Measurements from ENCODE around the gene HBZ.

DNA sequence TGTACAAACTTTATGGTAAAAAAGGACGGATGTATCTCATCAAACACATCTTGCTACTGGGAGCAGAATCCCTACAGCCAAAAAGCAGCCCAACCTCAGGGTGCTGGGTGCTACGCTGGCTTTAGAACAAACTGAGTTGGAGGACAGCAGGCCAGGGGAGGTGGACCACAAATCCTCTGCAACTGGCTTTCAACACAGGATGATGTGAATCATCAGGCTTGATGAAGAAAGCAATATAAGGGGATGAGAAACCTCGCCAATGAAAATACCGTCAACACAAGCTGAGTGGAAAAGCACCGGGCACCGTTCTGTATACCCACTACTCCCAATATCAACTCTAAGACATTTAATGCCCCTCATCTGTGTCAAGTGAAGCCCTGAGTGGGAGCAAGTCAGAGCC, 42.1 kb downstream of the HBZ start:
- no peak for TF ChIP-seq POLR2AphosphoS5 (IDR thresholded peaks at IDR 0.05; ENCODE audit: low read depth, low read length)
- TF ChIP-seq, protein P1, sequence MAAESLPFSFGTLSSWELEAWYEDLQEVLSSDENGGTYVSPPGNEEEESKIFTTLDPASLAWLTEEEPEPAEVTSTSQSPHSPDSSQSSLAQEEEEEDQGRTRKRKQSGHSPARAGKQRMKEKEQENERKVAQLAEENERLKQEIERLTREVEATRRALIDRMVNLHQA (CRISPR knock-in tag; IDR thresholded peaks at IDR 0.05): no peak
- no peak for TF ChIP-seq MAFK (conservative IDR thresholded peaks at IDR 0.05 in 1 of 2, IDR thresholded peaks at IDR 0.05 in 1 of 2; ENCODE audit: low read length in 2 of 2)
- TF ChIP-seq, protein P2, sequence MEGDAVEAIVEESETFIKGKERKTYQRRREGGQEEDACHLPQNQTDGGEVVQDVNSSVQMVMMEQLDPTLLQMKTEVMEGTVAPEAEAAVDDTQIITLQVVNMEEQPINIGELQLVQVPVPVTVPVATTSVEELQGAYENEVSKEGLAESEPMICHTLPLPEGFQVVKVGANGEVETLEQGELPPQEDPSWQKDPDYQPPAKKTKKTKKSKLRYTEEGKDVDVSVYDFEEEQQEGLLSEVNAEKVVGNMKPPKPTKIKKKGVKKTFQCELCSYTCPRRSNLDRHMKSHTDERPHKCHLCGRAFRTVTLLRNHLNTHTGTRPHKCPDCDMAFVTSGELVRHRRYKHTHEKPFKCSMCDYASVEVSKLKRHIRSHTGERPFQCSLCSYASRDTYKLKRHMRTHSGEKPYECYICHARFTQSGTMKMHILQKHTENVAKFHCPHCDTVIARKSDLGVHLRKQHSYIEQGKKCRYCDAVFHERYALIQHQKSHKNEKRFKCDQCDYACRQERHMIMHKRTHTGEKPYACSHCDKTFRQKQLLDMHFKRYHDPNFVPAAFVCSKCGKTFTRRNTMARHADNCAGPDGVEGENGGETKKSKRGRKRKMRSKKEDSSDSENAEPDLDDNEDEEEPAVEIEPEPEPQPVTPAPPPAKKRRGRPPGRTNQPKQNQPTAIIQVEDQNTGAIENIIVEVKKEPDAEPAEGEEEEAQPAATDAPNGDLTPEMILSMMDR (CRISPR knock-in tag; IDR thresholded peaks at IDR 0.05): no peak
- no peak for TF ChIP-seq SNRNP70 (IDR thresholded peaks at IDR 0.05; ENCODE audit: low read depth, low read length)
- no peak for TF ChIP-seq CHD4 (IDR thresholded peaks at IDR 0.05; ENCODE audit: borderline replicate concordance, low read length)
- TF ChIP-seq ZNF446 (CRISPR knock-in tag; IDR thresholded peaks at IDR 0.05): no peak
- TF ChIP-seq, protein P3, sequence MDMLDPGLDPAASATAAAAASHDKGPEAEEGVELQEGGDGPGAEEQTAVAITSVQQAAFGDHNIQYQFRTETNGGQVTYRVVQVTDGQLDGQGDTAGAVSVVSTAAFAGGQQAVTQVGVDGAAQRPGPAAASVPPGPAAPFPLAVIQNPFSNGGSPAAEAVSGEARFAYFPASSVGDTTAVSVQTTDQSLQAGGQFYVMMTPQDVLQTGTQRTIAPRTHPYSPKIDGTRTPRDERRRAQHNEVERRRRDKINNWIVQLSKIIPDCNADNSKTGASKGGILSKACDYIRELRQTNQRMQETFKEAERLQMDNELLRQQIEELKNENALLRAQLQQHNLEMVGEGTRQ (IDR thresholded peaks at IDR 0.05; ENCODE audit: low read depth, low read length): no peak
- TF ChIP-seq, protein P3 (CRISPR knock-in tag; IDR thresholded peaks at IDR 0.05; ENCODE audit: borderline replicate concordance): no peak
- TF ChIP-seq SIN3A (IDR thresholded peaks at IDR 0.05; ENCODE audit: borderline replicate concordance, low read depth, low read length): no peak
- no peak for TF ChIP-seq EZH2 (conservative IDR thresholded peaks at IDR 0.05; ENCODE audit: low read depth, low read length)
- TF ChIP-seq POLR2A (IDR thresholded peaks at IDR 0.05; ENCODE audit: insufficient read depth in 1 of 2, low read depth in 2 of 2, low read length in 2 of 2): no peak
- no peak for TF ChIP-seq REL (CRISPR knock-in tag; conservative IDR thresholded peaks at IDR 0.05)
- TF ChIP-seq MXI1 (IDR thresholded peaks at IDR 0.05; ENCODE audit: borderline replicate concordance, low read depth, low read length): no peak
- no peak for TF ChIP-seq MYNN (CRISPR knock-in tag; IDR thresholded peaks at IDR 0.05; ENCODE audit: low read depth)
